Measurements from ENCODE around the gene GPRC5D. TPM values are rescaled to one million over a fixed set of nuclear protein-coding genes. Genes with fewer than 3 reads are reported as not detected.

GPRC5D gene
- not detected for total RNA-seq
- long read RNA-seq, partial matches to known transcripts: 0 of 2 reads
- long read RNA-seq, other reads (novel, unspliced or antisense): 2 of 2 reads

DNA sequence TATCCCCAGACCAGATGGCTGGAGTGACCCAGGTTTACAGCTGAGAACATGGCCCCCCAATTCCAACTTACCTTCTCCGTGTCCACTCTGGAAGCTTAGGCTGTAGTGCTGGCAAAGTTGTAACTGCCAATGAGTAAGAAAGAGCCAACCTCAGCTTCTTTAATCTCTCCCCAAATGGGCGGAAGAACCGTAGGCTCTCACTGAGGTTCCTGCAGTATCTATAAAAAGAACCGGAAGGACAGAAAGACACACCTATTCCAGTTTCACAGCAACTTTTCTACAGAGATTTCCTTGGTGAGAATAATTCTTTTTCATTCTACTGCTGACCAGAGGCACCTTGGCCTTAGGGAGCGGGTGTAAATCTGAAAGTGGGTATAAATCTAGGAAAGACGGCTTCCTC lies at the start of gene GPRC5D:
GPRC5D (minus strand) TSS at position 135 of the 400 bp plus-strand sequence. CDS start 1,786 bp downstream, outside the sequence.
- DNase-seq (ENCODE audit: low spot score): no peak

DNA sequence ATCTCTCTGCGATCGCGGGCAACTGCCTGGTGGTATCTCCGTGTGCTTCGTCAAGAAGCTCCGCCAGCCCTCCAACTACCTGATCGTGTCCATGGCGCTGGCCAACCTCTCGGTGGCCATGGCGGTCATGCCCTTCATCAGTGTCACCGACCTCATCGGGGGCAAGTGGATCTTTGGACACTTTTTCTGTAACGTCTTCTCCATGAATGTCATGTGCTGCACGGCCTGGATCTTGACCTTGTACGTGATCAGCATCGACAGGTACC lies 49.7 kb upstream of the GPRC5D start:
- DNase-seq (ENCODE audit: low spot score): no peak

DNA sequence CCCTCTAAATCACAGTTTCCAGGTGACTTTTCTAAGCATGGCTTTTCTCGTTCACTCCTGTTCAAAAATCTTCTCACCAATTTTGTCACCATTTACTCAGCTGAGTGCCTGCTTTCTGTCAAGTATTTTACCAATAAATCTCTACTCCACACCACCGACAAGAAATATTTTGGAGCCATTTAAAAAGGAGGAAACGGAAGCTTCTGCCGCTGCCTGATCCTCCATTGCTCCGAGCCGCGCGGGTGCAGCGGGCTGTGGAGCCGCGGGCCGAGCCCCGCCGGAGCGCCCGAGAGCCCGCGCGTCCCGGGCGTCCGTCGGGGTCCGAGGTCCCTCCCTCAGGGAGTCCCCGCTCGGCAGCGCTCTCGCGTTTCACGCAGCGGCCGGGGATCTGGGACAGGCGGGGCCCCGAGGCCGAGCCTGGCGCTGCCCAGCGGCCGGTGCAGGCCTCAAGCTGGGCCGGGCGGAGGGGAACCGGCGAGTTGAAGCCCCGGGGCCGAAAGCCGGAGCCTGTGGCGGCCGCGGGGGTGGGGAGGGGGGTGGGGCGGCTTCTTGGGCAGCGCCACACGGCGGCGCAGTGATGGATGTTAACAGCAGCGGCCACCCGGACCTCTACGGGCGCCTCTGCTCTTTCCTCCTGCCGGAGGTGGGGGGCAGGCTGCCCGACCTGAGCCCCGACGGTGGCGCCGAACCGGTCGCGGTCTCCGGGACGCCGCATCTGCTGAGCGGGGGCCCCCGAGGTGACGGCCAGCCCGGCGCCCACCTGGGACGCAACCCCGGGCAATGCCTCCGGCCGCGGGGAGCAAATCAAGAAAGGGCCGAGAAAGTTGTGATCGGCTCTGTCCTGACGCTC lies 49.2 kb upstream of the GPRC5D start:
- DNase-seq (ENCODE audit: low spot score): no peak

DNA sequence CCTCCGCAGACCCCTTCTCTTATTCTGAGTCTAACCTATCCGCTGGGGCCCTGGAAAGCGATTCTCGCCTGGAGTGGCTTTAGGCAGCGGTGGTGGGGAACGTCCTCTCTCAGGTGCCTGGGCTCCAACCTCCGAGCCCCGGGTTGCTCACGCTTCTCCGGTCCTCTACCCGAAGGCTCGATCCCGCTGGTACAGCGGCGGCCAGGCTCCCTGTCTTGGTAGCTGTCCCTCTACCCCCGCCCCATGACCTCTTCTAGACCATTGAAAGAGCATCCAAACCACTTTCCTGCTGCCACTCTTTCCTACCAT lies 48.6 kb upstream of the GPRC5D start:
- DNase-seq (ENCODE audit: low spot score): no peak

DNA sequence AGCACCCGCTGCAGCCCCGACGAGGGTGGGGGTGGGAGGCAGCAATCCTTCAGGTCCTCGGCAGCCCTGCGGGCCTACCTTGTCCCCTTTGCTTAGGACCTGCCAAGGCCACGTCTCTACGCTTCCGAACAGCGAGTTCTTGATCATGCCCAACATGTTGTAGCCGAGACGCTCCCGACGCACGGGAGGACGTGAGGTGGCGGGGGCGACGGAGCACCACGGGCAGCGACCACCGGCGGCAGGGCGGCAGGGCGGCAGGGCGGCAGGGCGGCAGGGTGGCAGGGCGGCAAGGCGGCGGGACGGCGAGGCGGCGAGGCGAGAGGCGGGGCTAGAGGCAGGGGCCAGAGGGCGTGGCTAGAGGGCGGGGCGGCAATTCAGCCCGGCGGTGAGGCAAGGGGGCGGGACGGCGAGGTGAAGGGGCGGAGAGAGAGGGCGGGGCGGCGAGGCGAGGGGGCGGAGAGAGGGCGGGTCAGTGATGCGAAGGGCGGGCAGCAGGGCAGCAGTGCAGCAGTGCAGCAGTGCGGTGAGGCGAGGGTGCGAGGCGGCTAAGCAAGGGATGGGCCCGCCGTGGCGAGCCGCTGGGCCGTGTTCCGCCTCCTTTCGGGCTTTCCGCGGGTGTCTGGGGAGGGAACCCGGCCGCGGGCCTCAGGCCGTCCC lies 48.1 kb upstream of the GPRC5D start, which contains the start of gene HEBP1:
HEBP1 (minus strand) TSS at position 307 of the 657 bp plus-strand sequence; CDS start at position 156, 151 bp downstream.
- DNase-seq (ENCODE audit: low spot score): peak; percentile 99

DNA sequence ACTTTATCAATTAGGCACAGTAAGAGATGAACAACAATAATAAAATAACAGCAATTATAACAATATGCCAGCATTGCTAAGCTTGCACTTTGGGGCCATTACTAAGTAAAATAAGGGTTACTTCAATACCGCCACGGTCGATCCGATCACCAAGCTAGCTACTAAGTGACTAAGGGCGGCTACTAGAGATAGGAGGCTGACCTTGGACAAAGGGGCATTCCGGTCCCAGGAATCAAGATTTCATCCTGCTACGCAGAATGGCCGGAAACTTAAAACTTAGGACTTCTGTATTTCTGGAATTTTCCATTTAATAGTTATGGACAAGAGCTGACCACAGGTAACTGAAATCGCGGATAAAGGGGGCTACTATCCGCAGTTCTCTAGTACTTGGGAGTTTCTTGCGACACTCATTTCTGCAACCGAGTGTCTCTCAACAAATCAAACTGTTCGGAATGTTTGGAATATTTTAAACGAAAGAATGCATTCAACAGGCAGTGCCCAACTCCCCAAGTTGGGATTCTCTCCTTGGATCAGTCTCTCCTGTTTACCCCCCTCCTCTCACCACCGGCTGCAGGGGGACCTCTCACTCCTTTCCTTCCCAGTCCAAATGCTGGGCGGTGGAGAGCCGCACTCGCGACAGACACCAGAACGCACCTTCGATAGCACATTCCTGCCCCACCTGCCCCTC lies 47.4 kb upstream of the GPRC5D start:
- no peak for DNase-seq (ENCODE audit: low spot score)

DNA sequence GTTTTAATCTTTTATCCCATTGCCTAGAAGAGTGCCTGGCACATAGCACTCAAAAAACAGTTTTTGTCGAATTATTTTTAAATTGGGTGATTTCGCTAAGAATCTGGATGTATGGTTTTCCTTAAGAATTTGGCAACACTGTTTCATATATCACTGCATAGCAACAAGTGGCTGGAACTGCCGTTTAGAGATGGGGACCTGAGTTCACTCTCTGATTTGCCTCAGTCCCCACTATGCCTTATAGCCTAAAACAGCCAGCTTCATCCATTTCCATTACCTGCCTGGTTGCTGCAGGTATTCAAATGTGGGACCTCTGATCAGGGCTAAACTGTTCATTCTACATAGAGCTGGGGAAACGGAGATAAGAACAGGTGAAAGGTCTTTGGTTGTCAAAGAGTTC lies 46.3 kb upstream of the GPRC5D start:
- DNase-seq (ENCODE audit: low spot score): no peak

DNA sequence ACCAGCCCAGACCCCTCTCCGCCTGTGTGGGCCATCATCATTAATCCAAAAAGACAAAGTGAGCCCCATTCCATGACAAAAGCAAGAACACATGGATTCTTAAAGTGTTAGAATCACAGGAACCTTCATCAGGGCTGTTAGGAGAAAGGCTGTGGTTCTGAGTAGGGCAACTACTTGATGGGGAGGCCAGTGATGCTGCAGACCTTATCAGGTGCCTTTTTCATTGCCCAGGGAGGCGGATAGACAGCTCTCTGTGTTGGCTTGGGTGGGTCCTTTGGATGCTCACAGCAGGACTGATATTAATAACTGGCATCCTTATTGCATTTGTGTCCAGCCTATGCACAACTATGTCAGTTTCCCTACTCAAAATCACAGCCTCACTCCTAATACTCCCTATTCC lies 45.8 kb upstream of the GPRC5D start:
- DNase-seq (ENCODE audit: low spot score): no peak

DNA sequence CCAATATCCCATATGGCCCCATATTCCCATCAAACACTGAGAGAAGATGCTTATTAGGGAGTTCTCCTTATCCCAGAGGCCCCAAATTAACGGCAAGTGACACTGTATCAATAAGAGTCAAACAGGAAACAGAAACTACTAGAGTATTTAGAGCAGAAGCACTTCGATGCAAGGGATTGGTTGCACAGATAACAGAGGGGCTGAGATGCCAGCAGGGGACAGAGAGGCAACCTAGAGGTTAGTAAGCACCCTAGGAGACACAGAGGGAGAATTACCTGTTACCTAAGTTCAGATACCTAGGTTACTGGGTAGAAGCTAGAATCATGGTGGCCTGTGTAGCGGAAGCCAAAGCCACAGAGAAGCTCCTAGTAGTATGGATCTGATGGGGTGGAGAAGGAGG lies 45.2 kb upstream of the GPRC5D start:
- DNase-seq (ENCODE audit: low spot score): no peak

DNA sequence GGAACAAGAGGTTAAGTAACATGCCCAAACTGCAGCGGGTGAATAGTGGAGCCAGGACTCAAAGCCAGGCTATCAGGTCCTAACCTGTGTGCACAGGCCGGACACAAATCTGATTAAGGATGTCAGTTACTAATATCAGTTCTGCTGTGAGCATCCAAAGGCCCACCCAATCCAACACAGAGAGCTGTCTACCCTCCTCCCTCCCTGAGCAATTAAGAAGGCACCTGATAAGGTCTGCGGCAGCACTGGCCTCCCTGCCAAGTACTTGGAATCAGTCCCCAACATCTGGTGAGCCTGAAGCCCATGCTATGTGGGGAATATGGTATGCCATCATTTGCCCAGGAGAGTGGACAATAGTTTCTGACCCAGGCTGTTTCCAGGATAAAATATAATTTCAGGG lies 44.2 kb upstream of the GPRC5D start:
- no peak for DNase-seq (ENCODE audit: low spot score)

DNA sequence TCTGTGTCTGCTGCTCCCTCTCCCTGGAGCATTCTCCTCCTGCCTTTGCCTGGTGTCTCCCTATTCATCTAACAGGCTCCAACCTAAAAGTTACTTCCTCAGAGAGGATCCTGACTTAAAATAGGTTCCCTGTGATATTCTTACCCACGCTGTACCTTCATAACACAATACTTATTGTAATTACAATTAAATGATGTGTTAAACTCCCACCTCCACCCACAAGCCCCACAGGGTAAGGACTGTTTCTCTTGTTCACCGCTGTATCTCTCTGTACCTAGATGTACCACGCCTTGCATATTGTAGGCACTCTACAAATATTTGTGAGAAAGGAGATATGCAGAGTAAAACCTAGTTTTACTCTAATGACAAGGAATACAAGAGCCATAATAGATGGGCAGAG lies 43.1 kb upstream of the GPRC5D start:
- no peak for DNase-seq (ENCODE audit: low spot score)

DNA sequence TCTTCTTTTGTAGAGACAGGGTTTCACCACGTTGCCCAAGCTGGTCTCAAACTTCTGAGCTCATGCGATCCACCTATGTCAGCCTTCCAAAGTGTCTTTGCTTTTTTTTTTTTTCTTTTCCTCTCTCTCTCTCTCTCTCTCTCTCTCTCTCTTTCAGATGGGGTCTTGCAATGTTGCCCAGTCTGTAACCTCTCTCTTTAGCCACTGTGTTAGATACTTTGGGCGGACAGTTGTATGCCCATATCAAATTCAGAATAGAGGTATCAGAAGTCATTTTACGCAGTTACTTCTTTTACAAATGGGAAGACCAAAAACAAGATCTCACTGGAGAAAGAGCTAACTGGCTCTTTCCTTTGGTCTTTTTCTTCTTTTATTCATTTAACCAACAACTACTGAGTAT lies 41.4 kb upstream of the GPRC5D start:
- no peak for DNase-seq (ENCODE audit: low spot score)

DNA sequence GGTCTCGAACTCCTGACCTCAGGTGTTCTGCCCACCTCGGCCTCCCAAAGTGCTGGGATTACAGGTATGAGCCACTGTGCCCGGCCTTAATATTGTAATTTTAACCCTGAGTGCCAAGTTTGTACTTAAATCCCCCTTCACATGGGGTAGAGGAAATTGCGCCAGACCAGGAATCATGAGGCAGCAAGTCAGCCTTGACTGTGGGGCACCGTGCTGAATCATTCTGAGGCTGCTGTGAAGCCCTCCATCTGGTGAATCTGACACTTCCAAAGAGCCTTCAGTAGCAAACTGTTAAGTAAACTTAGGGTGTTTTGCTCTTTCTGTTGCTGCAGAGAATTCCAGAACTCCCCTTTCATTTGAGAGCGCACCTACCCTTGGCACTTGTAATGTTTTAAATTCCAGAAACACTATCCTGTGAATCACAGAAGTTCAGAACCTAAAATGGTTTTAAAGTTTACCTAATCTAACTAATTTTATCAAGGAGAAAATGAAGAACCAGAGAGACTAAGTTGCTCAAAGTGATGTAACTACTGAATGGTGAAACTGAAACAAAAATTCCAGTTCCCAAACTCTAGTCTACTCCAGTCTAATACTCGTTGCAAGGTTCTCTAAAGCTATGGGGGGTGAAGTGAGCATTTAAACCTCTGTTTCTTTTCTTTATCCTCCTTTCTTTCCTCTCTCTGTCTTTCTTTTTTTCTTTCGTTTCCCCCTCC lies 40.6 kb upstream of the GPRC5D start:
- DNase-seq (ENCODE audit: low spot score): no peak

DNA sequence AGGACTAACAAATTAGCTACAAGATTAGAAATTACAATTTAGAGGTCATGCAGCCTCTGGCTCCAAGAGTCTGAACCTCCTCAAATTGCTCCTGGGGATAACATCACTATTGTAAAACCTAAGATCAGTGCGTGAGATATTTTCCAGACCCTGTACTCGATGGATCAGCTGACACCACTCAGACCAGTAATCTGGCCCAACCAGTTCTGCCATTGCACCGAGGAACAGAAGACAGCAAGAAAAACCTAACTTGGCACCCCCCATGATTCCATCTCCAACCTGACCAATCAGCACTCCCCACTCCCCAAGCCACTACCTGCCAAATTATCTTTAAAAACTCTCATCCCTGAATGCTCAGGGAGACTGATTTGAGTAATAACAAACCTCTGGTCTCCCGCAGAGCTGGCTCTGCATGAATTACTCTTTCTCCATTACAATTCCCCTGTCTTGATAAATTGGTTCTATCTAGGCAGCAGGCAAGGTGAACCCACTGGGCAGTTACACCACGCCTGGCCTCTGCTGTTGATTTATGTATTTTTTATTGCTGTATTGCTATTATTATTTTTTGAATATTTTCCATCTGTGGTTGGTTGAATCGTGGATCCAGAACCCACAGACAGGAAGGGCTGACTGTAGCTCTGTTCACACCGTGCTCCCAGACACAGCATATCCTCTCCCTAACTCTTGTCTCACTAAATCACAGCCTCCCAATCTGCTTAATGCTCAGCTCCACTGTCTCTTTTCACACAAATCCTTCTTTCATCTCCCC lies 38.9 kb upstream of the GPRC5D start:
- no peak for DNase-seq (ENCODE audit: low spot score)

DNA sequence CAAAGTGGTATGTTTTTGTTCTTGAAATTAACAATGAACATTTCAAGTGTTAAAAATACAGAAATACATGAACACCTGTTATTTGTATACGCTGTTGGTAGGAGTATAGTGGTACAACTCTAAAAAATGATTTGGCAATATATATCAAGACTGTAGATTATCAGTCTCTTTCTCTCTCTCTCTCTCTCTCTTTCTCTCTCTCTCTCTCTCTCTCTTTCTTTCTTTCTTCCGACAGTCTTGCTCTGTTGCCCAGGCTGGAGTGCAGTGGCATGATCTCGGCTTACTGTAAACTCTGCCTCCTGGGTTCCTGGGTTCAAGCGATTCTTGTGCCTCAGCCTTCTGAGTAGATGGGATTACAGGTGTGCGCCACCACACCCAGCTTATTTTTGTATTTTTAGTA lies 35.5 kb upstream of the GPRC5D start:
- no peak for DNase-seq (ENCODE audit: low spot score)

DNA sequence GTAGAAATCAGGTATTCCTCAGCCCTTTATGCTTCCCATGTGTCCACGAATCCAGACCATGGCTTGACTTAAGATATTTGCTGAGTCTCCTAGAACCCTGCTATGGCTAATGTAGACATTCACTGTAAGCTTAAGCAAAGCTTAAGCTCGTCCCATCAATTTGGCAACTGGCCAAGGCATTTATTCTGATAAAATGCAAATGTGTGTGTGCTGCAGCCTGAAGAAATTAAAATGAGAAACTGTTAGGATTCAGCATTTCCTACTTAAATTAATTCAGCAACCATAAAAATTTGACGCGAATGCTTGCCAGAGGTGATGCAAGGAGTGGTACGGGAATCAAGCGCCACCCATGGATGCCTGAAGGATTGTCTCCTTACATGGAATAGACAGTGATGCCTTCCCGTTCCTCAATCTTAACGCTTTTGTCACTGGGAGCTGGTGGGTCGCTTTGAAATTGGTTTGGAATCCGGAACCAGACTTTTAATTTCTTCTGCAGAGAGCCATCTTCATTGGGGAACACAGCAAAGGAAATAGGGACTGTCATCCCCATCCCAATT lies 34.9 kb upstream of the GPRC5D start:
- DNase-seq (ENCODE audit: low spot score): no peak

DNA sequence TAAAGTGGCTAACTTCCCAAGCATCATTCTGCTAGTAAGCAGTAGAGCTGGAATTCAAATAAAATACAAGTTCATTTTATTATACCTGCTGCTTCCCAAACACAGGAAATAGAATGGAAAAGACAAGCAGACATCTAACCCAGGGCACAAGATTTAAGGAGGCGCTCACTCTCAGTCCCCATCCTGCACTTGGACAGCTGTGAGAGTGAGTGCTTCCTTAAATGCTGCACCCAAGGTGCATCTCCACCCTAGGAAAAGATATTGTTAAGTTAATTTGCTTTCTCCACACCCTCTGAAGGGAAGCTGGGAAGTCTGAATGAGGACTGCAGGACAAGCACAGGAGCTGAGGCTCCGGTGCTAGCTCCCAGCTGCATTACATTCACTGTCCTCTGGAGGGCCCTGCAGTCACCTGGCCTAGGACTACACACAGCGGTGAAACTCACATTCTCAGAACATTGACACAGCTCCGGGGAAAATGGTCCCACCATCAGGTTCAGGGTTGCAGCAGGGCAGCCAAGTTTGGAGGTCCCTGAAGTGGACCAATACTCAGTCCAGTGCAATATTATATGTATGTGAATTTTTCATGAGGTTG lies 33.9 kb upstream of the GPRC5D start:
- no peak for DNase-seq (ENCODE audit: low spot score)

DNA sequence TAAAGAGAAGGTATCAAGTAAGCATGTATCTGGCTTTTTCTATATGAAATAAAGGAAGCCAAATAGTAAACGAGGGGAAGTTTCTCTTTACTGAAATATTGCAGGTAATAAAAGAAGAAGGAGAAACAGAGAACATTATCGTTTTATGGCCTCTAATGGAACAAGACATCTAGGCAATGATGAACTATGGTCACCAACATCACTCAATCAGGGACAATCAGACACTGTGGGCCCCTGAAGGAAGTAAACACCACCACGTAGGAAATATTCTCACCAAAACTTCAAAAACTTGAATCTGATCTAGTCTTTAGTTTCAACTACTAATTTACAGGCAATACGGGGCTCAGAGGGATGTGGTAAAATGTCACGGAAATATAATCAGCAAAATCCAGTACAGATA lies 32.2 kb upstream of the GPRC5D start:
- DNase-seq (ENCODE audit: low spot score): no peak

DNA sequence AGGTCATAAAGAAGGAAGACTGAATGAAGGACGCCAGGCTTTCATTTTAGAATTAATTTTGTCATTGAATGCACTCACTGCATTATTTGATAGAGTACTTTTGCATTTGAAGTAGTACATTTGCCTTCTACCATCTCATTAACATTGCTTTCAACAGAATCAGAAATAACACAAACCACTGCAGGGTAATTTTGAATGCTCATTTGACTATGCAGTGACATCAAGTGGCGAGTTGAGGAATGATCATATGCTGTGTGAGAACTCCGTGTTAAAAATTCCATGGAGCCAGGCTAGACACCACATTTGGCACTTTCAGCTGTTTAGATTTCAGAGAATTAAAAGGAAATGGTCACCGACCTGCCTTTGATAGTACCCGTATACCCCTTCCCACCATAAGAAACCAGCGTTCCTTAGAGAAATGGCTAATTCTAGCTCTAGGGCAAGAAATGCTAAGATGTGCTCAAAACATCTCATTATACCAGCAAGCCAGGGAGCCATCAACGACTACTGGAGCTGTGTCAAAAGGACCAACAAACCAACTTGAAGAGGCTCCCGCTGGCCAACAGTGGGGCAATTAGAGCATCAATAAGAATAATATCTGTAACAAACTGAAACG lies 31.6 kb upstream of the GPRC5D start:
- no peak for DNase-seq (ENCODE audit: low spot score)

DNA sequence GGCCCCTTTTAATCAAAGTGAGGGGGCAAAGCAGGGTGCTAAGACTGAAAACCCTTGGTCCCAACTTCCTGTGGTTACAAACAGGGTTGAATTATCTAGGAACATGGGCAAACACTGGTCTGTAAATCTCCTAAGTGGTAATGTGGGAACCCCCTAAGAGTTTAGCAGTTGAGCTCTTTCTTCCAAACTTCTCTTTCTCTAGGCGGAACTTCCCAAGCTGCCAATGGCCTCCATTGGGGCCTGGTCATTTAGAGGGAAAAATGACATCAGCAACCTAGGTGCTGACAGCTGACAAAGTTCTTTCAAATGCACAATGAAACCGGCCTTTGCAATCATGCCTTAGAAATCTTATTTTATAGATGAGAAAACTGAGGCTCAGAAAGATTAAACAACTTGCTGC lies 30.4 kb upstream of the GPRC5D start:
- DNase-seq (ENCODE audit: low spot score): no peak
